Breast epithelium (tissue), 3 donors: ENCODE data around the gene ABL2.

Source experiments
- POLR2A ChIP-seq: fragments of 450-650 bp; IDR thresholded peaks from one replicate; pipeline ENCODE4 v1.6.1; 2016; ENCODE audit warnings: antibody characterized with exemption, mild to moderate bottlenecking, moderate library complexity
- TF ChIP-seq, protein P1 (sequence below), 3 donors: fragments of 450-650 bp; IDR thresholded peaks; one replicate each; pipeline ENCODE4 v1.5.1; 2016 to 2017; ENCODE audit warnings: antibody characterized with exemption in 3 of 3, mild to moderate bottlenecking in 3 of 3, moderate library complexity in 3 of 3

DNA sequence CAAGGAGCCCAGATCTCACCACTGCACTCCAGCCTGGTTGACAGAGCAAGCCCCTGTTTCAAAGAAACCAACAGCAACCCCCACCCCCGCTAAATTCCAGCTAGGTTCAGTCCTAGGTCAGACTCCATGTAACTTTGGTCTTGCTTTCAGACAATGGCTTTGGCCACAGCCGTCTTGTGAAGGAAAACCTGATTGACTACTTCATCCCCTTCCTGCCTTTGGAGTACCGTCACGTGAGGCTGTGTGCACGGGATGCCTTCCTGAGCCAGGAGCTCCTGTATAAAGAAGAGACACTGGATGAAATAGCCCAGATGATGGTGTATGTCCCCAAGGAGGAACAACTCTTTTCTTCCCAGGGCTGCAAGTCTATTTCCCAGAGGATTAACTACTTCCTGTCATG, 134.7 kb downstream of the ABL2 start:
- TF ChIP-seq, protein P1, sequence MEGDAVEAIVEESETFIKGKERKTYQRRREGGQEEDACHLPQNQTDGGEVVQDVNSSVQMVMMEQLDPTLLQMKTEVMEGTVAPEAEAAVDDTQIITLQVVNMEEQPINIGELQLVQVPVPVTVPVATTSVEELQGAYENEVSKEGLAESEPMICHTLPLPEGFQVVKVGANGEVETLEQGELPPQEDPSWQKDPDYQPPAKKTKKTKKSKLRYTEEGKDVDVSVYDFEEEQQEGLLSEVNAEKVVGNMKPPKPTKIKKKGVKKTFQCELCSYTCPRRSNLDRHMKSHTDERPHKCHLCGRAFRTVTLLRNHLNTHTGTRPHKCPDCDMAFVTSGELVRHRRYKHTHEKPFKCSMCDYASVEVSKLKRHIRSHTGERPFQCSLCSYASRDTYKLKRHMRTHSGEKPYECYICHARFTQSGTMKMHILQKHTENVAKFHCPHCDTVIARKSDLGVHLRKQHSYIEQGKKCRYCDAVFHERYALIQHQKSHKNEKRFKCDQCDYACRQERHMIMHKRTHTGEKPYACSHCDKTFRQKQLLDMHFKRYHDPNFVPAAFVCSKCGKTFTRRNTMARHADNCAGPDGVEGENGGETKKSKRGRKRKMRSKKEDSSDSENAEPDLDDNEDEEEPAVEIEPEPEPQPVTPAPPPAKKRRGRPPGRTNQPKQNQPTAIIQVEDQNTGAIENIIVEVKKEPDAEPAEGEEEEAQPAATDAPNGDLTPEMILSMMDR (IDR thresholded peaks at IDR 0.05): no peak
- TF ChIP-seq POLR2A: no peak
